GM18526 (cell line): ENCODE results near the gene FSIP1.

Experiments used
- POLR2A ChIP-seq: IDR thresholded peaks from 3 replicates; pipeline ENCODE4 v1.6.1; 2011; ENCODE audit not compliant: insufficient read length; ENCODE audit errors: extremely low read depth

The FSIP1 gene

DNA sequence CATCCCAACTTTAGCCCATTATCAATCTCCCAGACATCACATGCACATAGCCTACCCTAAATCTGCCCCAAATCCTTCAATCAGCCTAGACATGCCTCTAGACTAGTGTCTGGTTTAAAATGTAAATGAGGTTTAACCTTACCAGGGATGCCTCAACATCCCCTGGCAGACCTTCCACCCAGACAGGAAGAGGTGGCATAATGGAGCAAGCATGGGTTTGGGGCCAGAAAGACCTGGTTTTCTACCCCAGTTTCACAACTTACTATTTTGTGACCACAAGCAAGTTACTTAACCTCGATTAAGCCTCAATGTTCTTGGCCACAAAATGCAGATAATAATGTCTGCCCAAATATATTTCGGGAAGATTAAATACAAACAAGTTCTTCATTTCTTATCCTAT lies 230.1 kb downstream of the FSIP1 start:
- no peak for TF ChIP-seq POLR2A

DNA sequence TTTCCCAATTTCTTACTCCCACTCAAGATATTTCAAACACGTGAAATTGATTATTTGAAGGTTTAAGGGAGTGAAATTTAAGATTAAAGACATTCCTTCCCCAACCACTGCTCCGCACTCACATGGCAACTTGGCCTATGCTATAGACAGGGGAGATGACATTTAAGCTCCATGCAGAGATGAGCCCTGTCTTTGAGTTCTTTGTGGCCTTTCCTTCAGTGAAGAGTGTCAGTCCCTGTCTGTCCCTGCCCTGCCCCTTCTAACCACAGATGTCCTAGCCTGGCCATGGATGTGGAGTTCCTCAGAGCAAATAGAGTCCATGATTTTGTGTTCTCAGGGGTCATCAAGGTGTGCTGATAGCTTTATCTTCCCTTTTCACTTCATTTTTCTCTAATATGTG lies 231.2 kb downstream of the FSIP1 start:
- TF ChIP-seq POLR2A: no peak
